Hematopoietic multipotent progenitor cell treated with erythropoietin and hydrocortisone succinate and interleukin-3 and kit ligand, for 6 days (in vitro differentiated cells): ENCODE results near the gene ODAD4.

ENCODE experiments used
- DNase-seq: peaks from one replicate; pipeline ENCODE4 v3.0.0-alpha.2; 2015

Gene ODAD4

GRCh38 chr17:41942626-41943373 is 12.4 kb downstream of the ODAD4 start:
- DNase-seq: no peak

- peak; percentile 2 for DNase-seq
Observed at GRCh38 chr17:41943492-41943891, 13.1 kb downstream of the ODAD4 start.

- DNase-seq: peak; percentile 2
Observed at GRCh38 chr17:41944943-41945342, 14.5 kb downstream of the ODAD4 start.

GRCh38 chr17:41948762-41949460 is 18.5 kb downstream of the ODAD4 start:
- no peak for DNase-seq

GRCh38 chr17:41956522-41956921 is 26.1 kb downstream of the ODAD4 start:
- DNase-seq: peak; percentile 17

GRCh38 chr17:41957031-41957868 is 26.8 kb downstream of the ODAD4 start:
- peak; percentile 59 for DNase-seq

- DNase-seq: no peak
Observed at GRCh38 chr17:41957869-41958439, 27.5 kb downstream of the ODAD4 start.

- DNase-seq: no peak
Observed at GRCh38 chr17:41959030-41959335, 28.6 kb downstream of the ODAD4 start.

GRCh38 chr17:41959336-41960095 is 29.1 kb downstream of the ODAD4 start:
- peak; percentile 87 for DNase-seq

GRCh38 chr17:41962111-41962510 is 31.7 kb downstream of the ODAD4 start:
- DNase-seq: no peak

GRCh38 chr17:41962768-41963434 is 32.5 kb downstream of the ODAD4 start:
- DNase-seq: peak; percentile 89

- peak; percentile 83 for DNase-seq
Observed at GRCh38 chr17:41965694-41966462, 35.5 kb downstream of the ODAD4 start.

GRCh38 chr17:41966463-41967140 is 36.2 kb downstream of the ODAD4 start, which contains the start of gene CNP:
CNP (plus strand) TSS chr17:41966795; CDS start chr17:41966885, 90 bp downstream.
- DNase-seq: peak; percentile 95

GRCh38 chr17:41967141-41967920 is 36.9 kb downstream of the ODAD4 start:
- DNase-seq: peak; percentile 67

- no peak for DNase-seq
Observed at GRCh38 chr17:41967921-41968578, 37.6 kb downstream of the ODAD4 start.

GRCh38 chr17:41968676-41969075 is 38.3 kb downstream of the ODAD4 start:
- no peak for DNase-seq

- no peak for DNase-seq
Observed at GRCh38 chr17:41970901-41971331, 40.5 kb downstream of the ODAD4 start.

- DNase-seq: no peak
Observed at GRCh38 chr17:41971721-41972523, 41.5 kb downstream of the ODAD4 start.
